GM04504 (cell line): ENCODE data around the gene FAM72A.
"Not testable (repeated sequence)": the region's sequence is repeated elsewhere in the genome, so short reads cannot be mapped to it uniquely, and the experiment has no call there.

Experiments used
- DNase-seq: peaks from one replicate; pipeline ENCODE4 v3.0.0-alpha.2; 2012; ENCODE audit warnings: low read depth

Gene FAM72A

GRCh38 chr1:206167350-206168029 is 35.1 kb downstream of the FAM72A start:
- not testable (repeated sequence) for DNase-seq

- DNase-seq: no peak
Observed at GRCh38 chr1:206145771-206146290, 56.8 kb downstream of the FAM72A start.

- no peak for DNase-seq
Observed at GRCh38 chr1:206144605-206145004, 58.0 kb downstream of the FAM72A start.

GRCh38 chr1:206143537-206144172 is 59.0 kb downstream of the FAM72A start:
- no peak for DNase-seq

GRCh38 chr1:206142770-206143169 is 59.9 kb downstream of the FAM72A start:
- DNase-seq: no peak

GRCh38 chr1:206142011-206142410 is 60.6 kb downstream of the FAM72A start:
- no peak for DNase-seq

GRCh38 chr1:206136241-206136640 is 66.4 kb downstream of the FAM72A start:
- DNase-seq: no peak
